Smooth muscle cell (in vitro differentiated cells): ENCODE data around the gene ZNF853. TPM values are rescaled to one million over a fixed set of nuclear protein-coding genes. Genes with fewer than 3 reads are reported as not detected.
"Not testable (repeated sequence)": the region's sequence is repeated elsewhere in the genome, so short reads cannot be mapped to it uniquely, and the experiment has no call there.

Experiments
- DNase-seq: peaks from one replicate; lab custom pipeline; 2025; ENCODE audit not compliant: unreplicated experiment; lab: John Stamatoyannopoulos, UW
- H2AFZ ChIP-seq: fragments of 200-600 bp; sonication (generic); 2 replicates; pipeline ENCODE4 v1.6.0; 2016; ENCODE audit warnings: antibody characterized with exemption, low read depth, mild to moderate bottlenecking
- H3F3A ChIP-seq: fragments of 200-600 bp; sonication (generic); 2 replicates; pipeline ENCODE4 v1.6.0; 2017; ENCODE audit warnings: antibody characterized with exemption, low read depth
- H3K27ac ChIP-seq: fragments of 200-600 bp; sonication (generic); 2 replicates; pipeline ENCODE4 v1.5.1; 2016; ENCODE audit warnings: low read depth, mild to moderate bottlenecking
- H3K27me3 ChIP-seq: fragments of 200-600 bp; sonication (generic); 2 replicates; pipeline ENCODE4 v1.6.1; 2016; ENCODE audit warnings: low read depth, mild to moderate bottlenecking
- H3K36me3 ChIP-seq: fragments of 200-600 bp; sonication (generic); 2 replicates; pipeline ENCODE4 v1.5.1; 2016; ENCODE audit warnings: low read depth
- H3K4me1 ChIP-seq: fragments of 200-600 bp; sonication (generic); 2 replicates; pipeline ENCODE4 v1.5.1; 2016; ENCODE audit warnings: low read depth
- H3K4me2 ChIP-seq: fragments of 200-600 bp; sonication (generic); 2 replicates; pipeline ENCODE4 v1.6.0; 2016; ENCODE audit warnings: mild to moderate bottlenecking
- H3K4me3 ChIP-seq: fragments of 200-600 bp; sonication (generic); 2 replicates; pipeline ENCODE4 v1.5.1; 2016; ENCODE audit warnings: mild to moderate bottlenecking
- H3K79me2 ChIP-seq: fragments of 200-600 bp; sonication (generic); 2 replicates; pipeline ENCODE4 v1.6.0; 2016; ENCODE audit warnings: low read depth, mild to moderate bottlenecking
- H3K9ac ChIP-seq: fragments of 200-600 bp; sonication (generic); 2 replicates; pipeline ENCODE4 v1.6.0; 2016; ENCODE audit warnings: low read depth
- H3K9me3 ChIP-seq: fragments of 200-600 bp; sonication (generic); replicated peaks from 2 replicates; pipeline ENCODE4 v1.5.1; 2016; ENCODE audit warnings: low read depth
- H4K20me1 ChIP-seq: fragments of 200-600 bp; sonication (generic); 2 replicates; pipeline ENCODE4 v1.6.0; 2016; ENCODE audit warnings: low read depth
- CTCF ChIP-seq: fragments of 200-600 bp; sonication (generic); IDR thresholded peaks from 2 replicates; pipeline ENCODE4 v1.5.1; 2017; ENCODE audit warnings: borderline replicate concordance, mild to moderate bottlenecking, antibody characterized with exemption; ENCODE audit not compliant: insufficient read depth, poor library complexity, severe bottlenecking
- WGBS: methylation state at CpG from one replicate; pipeline ENCODE4 v1.1.7; 2016; ENCODE audit warnings: low lambda C conversion rate; 5-methylcytosine and 5-hydroxymethylcytosine counted together
- polyA plus RNA-seq: library from polyadenylated mRNA; unstranded; fragments of >200 nt; fragmentation: Nextera tagmentation; extraction: Ambion mirVana; gene quantifications from 2 replicates; pipeline ENCODE4 v1.2.1, GENCODE V29; 2016
- total RNA-seq: library from RNA; depleted of rRNA; stranded (reverse); fragments of >200 nt; gene quantifications from 2 replicates; pipeline ENCODE4 v1.2.3, GENCODE V29; 2014

ZNF853 gene
- total and polyA plus RNA-seq, 2 experiments from 2014 or later = 8.9 to 10.3 TPM

- H4K20me1 ChIP-seq = no peaks in the 10 kb centered on the region
- H3K27ac ChIP-seq = no peak overlapping the region
- no peak for DNase-seq
- no peaks in the 10 kb centered on the region for H3K27me3 ChIP-seq
- H3K9me3 ChIP-seq = no peaks in the 10 kb centered on the region
- WGBS = 83% methylated on average over 11 of the region's 11 CpGs
- H3K4me3 ChIP-seq = no peak overlapping the region
- no peak for TF ChIP-seq CTCF
- no peaks in the 10 kb centered on the region for H3K36me3 ChIP-seq
- no peak overlapping the region for H3K4me2 ChIP-seq
- no peak overlapping the region for H2AFZ ChIP-seq
- H3F3A ChIP-seq = no peaks in the 10 kb centered on the region
- H3K9ac ChIP-seq = no peak overlapping the region
- no peaks in the 10 kb centered on the region for H3K79me2 ChIP-seq
- no peaks in the 10 kb centered on the region for H3K4me1 ChIP-seq
These were observed 14.8 kb downstream of the ZNF853 start for GRCh38 chr7:6630007-6630849.

- TF ChIP-seq CTCF = no peak
- H3K79me2 ChIP-seq = no peaks in the 10 kb centered on the region
- H3K4me1 ChIP-seq = no peaks in the 10 kb centered on the region
- no peaks in the 10 kb centered on the region for H3K9me3 ChIP-seq
- no peaks in the 10 kb centered on the region for H3F3A ChIP-seq
- 77% methylated on average over 7 of the region's 7 CpGs for WGBS
- no peaks in the 10 kb centered on the region for H3K27me3 ChIP-seq
- no peak overlapping the region for H3K9ac ChIP-seq
- DNase-seq = no peak
- no peak overlapping the region for H2AFZ ChIP-seq
- no peak overlapping the region for H3K4me2 ChIP-seq
- H4K20me1 ChIP-seq = no peaks in the 10 kb centered on the region
- H3K36me3 ChIP-seq = no peaks in the 10 kb centered on the region
- H3K4me3 ChIP-seq = no peak overlapping the region
- H3K27ac ChIP-seq = no peak overlapping the region
These were observed 16.2 kb downstream of the ZNF853 start for GRCh38 chr7:6631605-6632004.

GRCh38 chr7:6634021-6634420 lies 18.6 kb downstream of the ZNF853 start:
- no peaks in the 10 kb centered on the region for H3K36me3 ChIP-seq
- WGBS = 87% methylated on average over 8 of the region's 8 CpGs
- no peaks in the 10 kb centered on the region for H3K27me3 ChIP-seq

GRCh38 chr7:6634971-6635370 lies 19.6 kb downstream of the ZNF853 start:
- H3K9me3 ChIP-seq, H3K27ac ChIP-seq, H3K27me3 ChIP-seq, H3K36me3 ChIP-seq, H3F3A ChIP-seq, H2AFZ ChIP-seq, H3K4me1 ChIP-seq, DNase-seq, H3K4me3 ChIP-seq, H3K9ac ChIP-seq, H3K4me2 ChIP-seq: not testable (repeated sequence)
- 94% methylated on average over 5 of the region's 5 CpGs for WGBS
- Histone ChIP-seq H4K20me1 (peaks cover 13% of the 10 kb centered on the region), H3K79me2 (peaks cover 22% of the 10 kb centered on the region)

More at GRCh38 chr7:6634021-6634420, 18.6 kb downstream of the ZNF853 start:
- H3K9me3 ChIP-seq = no peaks in the 10 kb centered on the region
- peaks cover 4% of the 10 kb centered on the region for H3K4me1 ChIP-seq
- no peak for DNase-seq
- no peak overlapping the region for H2AFZ ChIP-seq
- H3F3A ChIP-seq = no peaks in the 10 kb centered on the region
- H3K27ac ChIP-seq = no peak overlapping the region
- no peak overlapping the region for H3K4me2 ChIP-seq
- H3K79me2 ChIP-seq = peaks cover 13% of the 10 kb centered on the region
- H4K20me1 ChIP-seq = peaks cover 8% of the 10 kb centered on the region
- no peak overlapping the region for H3K4me3 ChIP-seq
- H3K9ac ChIP-seq = no peak overlapping the region
- TF ChIP-seq CTCF = no peak
